ENCODE results near the gene STXBP4.

STXBP4 gene

GRCh38 chr17:54972406-54973138, 4.0 kb downstream of the STXBP4 start:
- no peak overlapping the region for H3K4me3 ChIP-seq (IDR thresholded peaks at IDR 0.05; ENCODE audit: insufficient read depth, low read depth, low read length)
- no peaks in the 10 kb centered on the region for H3K27me3 ChIP-seq (ENCODE audit: insufficient read depth, low read depth)
- H3K9ac ChIP-seq = no peak overlapping the region
- no peaks in the 10 kb centered on the region for H4K20me1 ChIP-seq (ENCODE audit: insufficient read depth)
- H2AFZ ChIP-seq (ENCODE audit: low read depth) = no peak overlapping the region
- peaks cover 19% of the 10 kb centered on the region for H3K4me1 ChIP-seq (ENCODE audit: low read depth, poor library complexity, severe bottlenecking)
- no peak overlapping the region for H3K4me2 ChIP-seq
- no peaks in the 10 kb centered on the region for H3K36me3 ChIP-seq (ENCODE audit: insufficient read depth)
- TF ChIP-seq, protein P1, sequence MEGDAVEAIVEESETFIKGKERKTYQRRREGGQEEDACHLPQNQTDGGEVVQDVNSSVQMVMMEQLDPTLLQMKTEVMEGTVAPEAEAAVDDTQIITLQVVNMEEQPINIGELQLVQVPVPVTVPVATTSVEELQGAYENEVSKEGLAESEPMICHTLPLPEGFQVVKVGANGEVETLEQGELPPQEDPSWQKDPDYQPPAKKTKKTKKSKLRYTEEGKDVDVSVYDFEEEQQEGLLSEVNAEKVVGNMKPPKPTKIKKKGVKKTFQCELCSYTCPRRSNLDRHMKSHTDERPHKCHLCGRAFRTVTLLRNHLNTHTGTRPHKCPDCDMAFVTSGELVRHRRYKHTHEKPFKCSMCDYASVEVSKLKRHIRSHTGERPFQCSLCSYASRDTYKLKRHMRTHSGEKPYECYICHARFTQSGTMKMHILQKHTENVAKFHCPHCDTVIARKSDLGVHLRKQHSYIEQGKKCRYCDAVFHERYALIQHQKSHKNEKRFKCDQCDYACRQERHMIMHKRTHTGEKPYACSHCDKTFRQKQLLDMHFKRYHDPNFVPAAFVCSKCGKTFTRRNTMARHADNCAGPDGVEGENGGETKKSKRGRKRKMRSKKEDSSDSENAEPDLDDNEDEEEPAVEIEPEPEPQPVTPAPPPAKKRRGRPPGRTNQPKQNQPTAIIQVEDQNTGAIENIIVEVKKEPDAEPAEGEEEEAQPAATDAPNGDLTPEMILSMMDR (conservative IDR thresholded peaks at IDR 0.05; ENCODE audit: low read depth, low read length) = no peak
- H3K79me2 ChIP-seq (ENCODE audit: insufficient read depth, low read depth) = peaks cover 17% of the 10 kb centered on the region
- H3K27ac ChIP-seq = no peak overlapping the region

- Histone ChIP-seq H4K20me1 (ENCODE audit: insufficient read depth) (no peaks in the 10 kb centered on the region), H3K9ac (no peak overlapping the region), H3K4me3 (IDR thresholded peaks at IDR 0.05; ENCODE audit: insufficient read depth, low read depth, low read length) (no peak overlapping the region), H3K27me3 (ENCODE audit: insufficient read depth, low read depth) (no peaks in the 10 kb centered on the region), H3K79me2 (ENCODE audit: insufficient read depth, low read depth) (peaks cover 10% of the 10 kb centered on the region), H3K4me2 (no peak overlapping the region), H3K36me3 (ENCODE audit: insufficient read depth) (no peaks in the 10 kb centered on the region), H2AFZ (ENCODE audit: low read depth) (no peak overlapping the region), H3K27ac (no peak overlapping the region), H3K4me1 (ENCODE audit: low read depth, poor library complexity, severe bottlenecking) (peaks cover 14% of the 10 kb centered on the region)
- TF ChIP-seq, protein P1 (conservative IDR thresholded peaks at IDR 0.05; ENCODE audit: low read depth, low read length) = no peak
Observed at GRCh38 chr17:54974759-54975158, 6.2 kb downstream of the STXBP4 start.

DNA sequence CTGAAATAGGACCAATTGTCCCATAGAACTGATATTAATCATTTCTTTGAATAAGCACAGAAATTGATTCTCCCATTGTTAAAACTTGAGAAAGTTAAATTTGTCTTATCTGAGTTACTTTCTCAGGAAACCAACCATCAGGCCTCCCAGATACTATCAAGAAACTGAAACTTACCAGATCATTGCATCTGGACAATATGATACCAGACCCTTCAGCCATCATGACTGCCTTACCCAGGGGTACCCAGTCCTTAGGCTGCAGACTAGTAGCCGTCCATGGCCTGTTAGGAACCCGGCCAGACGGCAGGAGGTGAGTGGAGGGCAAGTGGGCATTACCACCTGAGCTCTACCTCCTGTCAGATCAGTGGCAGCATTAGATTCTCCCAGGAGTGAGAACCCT, 7.8 kb downstream of the STXBP4 start:
- Histone ChIP-seq H3K4me3 (IDR thresholded peaks at IDR 0.05; ENCODE audit: insufficient read depth, low read depth, low read length) (no peak overlapping the region), H4K20me1 (ENCODE audit: insufficient read depth) (no peaks in the 10 kb centered on the region), H3K4me1 (ENCODE audit: low read depth, poor library complexity, severe bottlenecking) (peaks cover 7% of the 10 kb centered on the region), H3K27ac (no peak overlapping the region), H3K9ac (no peak overlapping the region), H3K27me3 (ENCODE audit: insufficient read depth, low read depth) (no peaks in the 10 kb centered on the region), H3K4me2 (no peak overlapping the region), H2AFZ (ENCODE audit: low read depth) (no peak overlapping the region), H3K79me2 (ENCODE audit: insufficient read depth, low read depth) (peaks cover 4% of the 10 kb centered on the region), H3K36me3 (ENCODE audit: insufficient read depth) (no peaks in the 10 kb centered on the region)
- TF ChIP-seq, protein P1 (conservative IDR thresholded peaks at IDR 0.05; ENCODE audit: low read depth, low read length) = no peak

GRCh38 chr17:54977744-54978143, 9.2 kb downstream of the STXBP4 start:
- Histone ChIP-seq H3K27me3 (ENCODE audit: insufficient read depth, low read depth) (no peaks in the 10 kb centered on the region), H3K4me1 (ENCODE audit: low read depth, poor library complexity, severe bottlenecking) (peaks cover 7% of the 10 kb centered on the region), H3K4me3 (IDR thresholded peaks at IDR 0.05; ENCODE audit: insufficient read depth, low read depth, low read length) (no peak overlapping the region), H4K20me1 (ENCODE audit: insufficient read depth) (no peaks in the 10 kb centered on the region), H3K9ac (no peak overlapping the region), H3K27ac (no peak overlapping the region), H3K4me2 (no peak overlapping the region), H2AFZ (ENCODE audit: low read depth) (no peak overlapping the region), H3K79me2 (ENCODE audit: insufficient read depth, low read depth) (peaks cover 4% of the 10 kb centered on the region; the same call in 1 of the 2 replicates), H3K36me3 (ENCODE audit: insufficient read depth) (no peaks in the 10 kb centered on the region)
- TF ChIP-seq, protein P1 (conservative IDR thresholded peaks at IDR 0.05; ENCODE audit: low read depth, low read length) = no peak

Data from KMS-11 (cell line).